OCI-LY7 (cell line): ENCODE results near the gene PLCB1. TPM values are rescaled to one million over a fixed set of nuclear protein-coding genes. Genes with fewer than 3 reads are reported as not detected.

ENCODE experiments used
- BruUV-seq: library from RNA; stranded (reverse); fragments of 400-500 nt; replicated peaks from 2 replicates; lab custom pipeline; 2021; lab: Mats Ljungman, UMichigan
- CTCF ChIA-PET: fragments of 300-600 bp; sonication (Branson Sonifier 250); formaldehyde crosslinking; loops from one replicate; lab custom pipeline; 2022; ENCODE audit warnings: antibody characterized with exemption; ENCODE audit not compliant: unreplicated experiment; lab: Charles Lee
- POLR2A ChIA-PET: fragments of 300-600 bp; sonication (Branson Sonifier 250); formaldehyde crosslinking; loops from one replicate; lab custom pipeline; 2022; ENCODE audit warnings: antibody characterized with exemption; lab: Charles Lee
- DNase-seq: peaks from one replicate; pipeline ENCODE4 v3.0.0-alpha.2; 2015; ENCODE audit warnings: low spot score
- H2AFZ ChIP-seq: fragments of 200-600 bp; sonication (generic), shearing (Covaris generic); 2 replicates; pipeline ENCODE4 v1.6.1; 2014; ENCODE audit warnings: mild to moderate bottlenecking, antibody characterized with exemption, low read length, moderate library complexity
- H3K27ac ChIP-seq: fragments of 200-600 bp; sonication (generic); 2 replicates; pipeline ENCODE4 v1.5.1; 2014; ENCODE audit warnings: mixed run types, low read depth, mild to moderate bottlenecking, moderate library complexity, low read length, inconsistent platforms; ENCODE audit not compliant: poor library complexity, severe bottlenecking
- H3K36me3 ChIP-seq: fragments of 200-600 bp; sonication (generic); 2 replicates; pipeline ENCODE4 v1.6.1; 2014; ENCODE audit warnings: mild to moderate bottlenecking, antibody characterized with exemption, low read length, moderate library complexity, mixed read lengths; ENCODE audit not compliant: insufficient read depth
- H3K4me1 ChIP-seq: fragments of 200-600 bp; sonication (generic); 2 replicates; pipeline ENCODE4 v1.5.1; 2014; ENCODE audit warnings: mild to moderate bottlenecking, low read length; ENCODE audit not compliant: insufficient read depth, poor library complexity, severe bottlenecking
- H3K4me2 ChIP-seq: fragments of 200-600 bp; sonication (generic); 2 replicates; pipeline ENCODE4 v1.6.1; 2014; ENCODE audit warnings: mild to moderate bottlenecking, low read length
- H3K4me3 ChIP-seq: fragments of 200-600 bp; sonication (generic); 2 replicates; pipeline ENCODE4 v1.5.1; 2014; ENCODE audit warnings: mild to moderate bottlenecking, low read depth, low read length; ENCODE audit not compliant: poor library complexity, severe bottlenecking
- H3K79me2 ChIP-seq: fragments of 200-600 bp; sonication (generic); 2 replicates; pipeline ENCODE4 v1.6.1; 2016; ENCODE audit warnings: low read depth, mild to moderate bottlenecking, low read length, moderate library complexity, mixed read lengths; ENCODE audit not compliant: insufficient read depth
- H3K9me2 ChIP-seq: fragments of 200-600 bp; sonication (generic); 2 replicates; pipeline ENCODE4 v1.6.1; 2016; ENCODE audit warnings: mild to moderate bottlenecking, low read length, mixed read lengths; ENCODE audit not compliant: insufficient read depth
- H3K9me3 ChIP-seq: fragments of 200-600 bp; sonication (generic); 2 replicates; pipeline ENCODE4 v1.6.1; 2014; ENCODE audit warnings: mild to moderate bottlenecking, mixed run types, low read length, mixed read lengths
- H4K20me1 ChIP-seq: fragments of 200-600 bp; sonication (generic); 2 replicates; pipeline ENCODE4 v1.6.1; 2014; ENCODE audit warnings: mild to moderate bottlenecking, antibody characterized with exemption, low read length, moderate library complexity, mixed read lengths; ENCODE audit not compliant: insufficient read depth
- EZH2phosphoT487 ChIP-seq: fragments of 200-600 bp; sonication (generic); IDR thresholded peaks from 2 replicates; pipeline ENCODE4 v1.6.1; 2018; ENCODE audit warnings: low read depth, borderline replicate concordance, mild to moderate bottlenecking, mixed run types, antibody characterized with exemption, low read length, moderate library complexity, mixed read lengths
- intact Hi-C: fragments of 100-400 bp; cut with micrococcal nuclease; formaldehyde crosslinking; loops from one replicate; pipeline ENCODE4 v1.10.0; 2022; ENCODE audit not compliant: unreplicated experiment
- total RNA-seq, 2 experiments: library from RNA; depleted of rRNA in 1 of 2; stranded (reverse); fragments of >200 nt in 1 of 2; shearing (Covaris generic) in 1 of 2; gene quantifications; 2 replicates each; pipeline ENCODE4 v1.2.3, GENCODE V29; 2014 to 2022
- TF ChIP-seq, protein P1 (sequence below): fragments of 200-600 bp; sonication (generic); conservative IDR thresholded peaks from 2 replicates; pipeline ENCODE4 v1.5.1; 2014; ENCODE audit warnings: mild to moderate bottlenecking, antibody characterized with exemption, low read length, moderate library complexity, mixed read lengths

PLCB1 gene
- total RNA-seq, 2 experiments from 2014 or later: 14.6 to 30.5 TPM

DNA sequence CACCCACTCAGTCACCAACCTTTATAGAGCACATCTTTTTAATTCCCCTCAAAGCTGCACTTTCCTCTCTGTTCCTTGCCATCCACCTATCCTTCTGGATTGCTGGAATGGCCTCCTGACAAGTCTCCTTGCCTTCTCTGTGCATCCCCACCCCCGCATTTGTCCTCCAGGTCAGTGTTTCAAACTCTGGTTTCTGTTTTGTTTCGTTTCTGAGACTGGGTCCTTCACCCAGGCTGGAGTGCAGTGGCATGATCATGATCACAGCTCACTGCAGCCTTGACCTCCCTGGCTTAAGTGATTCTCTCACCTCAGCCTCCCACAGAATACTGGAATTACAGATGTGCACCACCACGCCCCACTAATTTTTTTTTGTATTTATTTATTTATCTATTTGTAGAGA, 96.2 kb downstream of the PLCB1 start:
- intact Hi-C loops: no loop called here
- no TSS peak for BruUV-seq
- Histone ChIP-seq H4K20me1 (no peaks in the 10 kb centered on the region), H3K79me2 (no peaks in the 10 kb centered on the region), H3K36me3 (no peaks in the 10 kb centered on the region), H3K27ac (no peak overlapping the region), H3K4me3 (no peak overlapping the region), H3K9me3 (no peaks in the 10 kb centered on the region), H2AFZ (no peak overlapping the region), H3K9me2 (no peaks in the 10 kb centered on the region), H3K4me2 (no peak overlapping the region), H3K4me1 (no peaks in the 10 kb centered on the region)
- CTCF ChIA-PET: no interaction called here
- TF ChIP-seq, protein P1, sequence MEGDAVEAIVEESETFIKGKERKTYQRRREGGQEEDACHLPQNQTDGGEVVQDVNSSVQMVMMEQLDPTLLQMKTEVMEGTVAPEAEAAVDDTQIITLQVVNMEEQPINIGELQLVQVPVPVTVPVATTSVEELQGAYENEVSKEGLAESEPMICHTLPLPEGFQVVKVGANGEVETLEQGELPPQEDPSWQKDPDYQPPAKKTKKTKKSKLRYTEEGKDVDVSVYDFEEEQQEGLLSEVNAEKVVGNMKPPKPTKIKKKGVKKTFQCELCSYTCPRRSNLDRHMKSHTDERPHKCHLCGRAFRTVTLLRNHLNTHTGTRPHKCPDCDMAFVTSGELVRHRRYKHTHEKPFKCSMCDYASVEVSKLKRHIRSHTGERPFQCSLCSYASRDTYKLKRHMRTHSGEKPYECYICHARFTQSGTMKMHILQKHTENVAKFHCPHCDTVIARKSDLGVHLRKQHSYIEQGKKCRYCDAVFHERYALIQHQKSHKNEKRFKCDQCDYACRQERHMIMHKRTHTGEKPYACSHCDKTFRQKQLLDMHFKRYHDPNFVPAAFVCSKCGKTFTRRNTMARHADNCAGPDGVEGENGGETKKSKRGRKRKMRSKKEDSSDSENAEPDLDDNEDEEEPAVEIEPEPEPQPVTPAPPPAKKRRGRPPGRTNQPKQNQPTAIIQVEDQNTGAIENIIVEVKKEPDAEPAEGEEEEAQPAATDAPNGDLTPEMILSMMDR: no peak
- no peak for TF ChIP-seq EZH2phosphoT487
- POLR2A ChIA-PET: no interaction called here
- DNase-seq: no peak

DNA sequence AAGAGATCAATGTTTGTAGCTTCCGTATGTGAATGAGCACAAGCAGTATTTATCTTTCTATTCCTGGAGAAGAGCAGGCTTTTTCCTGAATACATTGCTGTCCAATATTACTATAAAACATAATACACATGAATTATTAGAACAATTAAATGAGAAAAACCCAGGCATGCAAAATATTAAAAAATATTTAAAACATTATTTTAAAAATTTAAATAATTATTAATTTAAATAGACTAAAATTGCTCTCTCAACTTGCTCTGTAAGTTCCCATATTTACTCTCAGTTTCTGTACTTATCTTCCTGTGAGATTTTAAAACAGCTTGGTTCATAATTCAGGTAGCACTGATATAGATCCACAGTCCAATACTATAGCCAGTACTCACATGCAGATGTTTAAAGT, 97.0 kb downstream of the PLCB1 start:
- Histone ChIP-seq H2AFZ (no peak overlapping the region), H3K36me3 (no peaks in the 10 kb centered on the region), H3K9me3 (no peaks in the 10 kb centered on the region), H3K4me3 (no peak overlapping the region), H3K4me1 (no peaks in the 10 kb centered on the region), H3K9me2 (no peaks in the 10 kb centered on the region), H3K79me2 (no peaks in the 10 kb centered on the region), H3K27ac (no peak overlapping the region), H4K20me1 (no peaks in the 10 kb centered on the region), H3K4me2 (no peak overlapping the region)
- CTCF ChIA-PET: no interaction called here
- POLR2A ChIA-PET: interaction anchor here (1.6 kb wide), 1 partner anchor 22 kb away, joined by 3 read pairs; no protein-coding TSS in a partner anchor
- BruUV-seq: no TSS peak
- intact Hi-C loops: no loop called here
- no peak for DNase-seq
- no peak for TF ChIP-seq EZH2phosphoT487
- TF ChIP-seq, protein P1: no peak

- Histone ChIP-seq H3K9me3 (no peaks in the 10 kb centered on the region), H4K20me1 (no peaks in the 10 kb centered on the region), H3K4me3 (no peak overlapping the region), H2AFZ (no peak overlapping the region), H3K27ac (no peak overlapping the region), H3K4me1 (no peaks in the 10 kb centered on the region), H3K9me2 (no peaks in the 10 kb centered on the region), H3K79me2 (no peaks in the 10 kb centered on the region), H3K4me2 (no peak overlapping the region), H3K36me3 (no peaks in the 10 kb centered on the region)
- ChIA-PET POLR2A (interaction anchor here (1.1 kb wide), 1 partner anchor 49 kb away, joined by 3 read pairs; no protein-coding TSS in a partner anchor), CTCF (no interaction called here)
- intact Hi-C loops: no loop called here
- TF ChIP-seq, protein P1: no peak
- no peak for TF ChIP-seq EZH2phosphoT487
- DNase-seq: no peak
- BruUV-seq: no TSS peak
These were observed 99.0 kb downstream of the PLCB1 start for GRCh38 chr20:8231038-8231437.
